Middle frontal gyrus (tissue), 1 donor: ENCODE data around the gene FRK.
"Not testable (repeated sequence)": the region's sequence is repeated elsewhere in the genome, so short reads cannot be mapped to it uniquely, and the experiment has no call there.

ENCODE experiments used
- DNase-seq: peaks from one replicate; pipeline ENCODE4 v3.0.0-alpha.2; 2015; ENCODE audit warnings: low spot score; ENCODE audit errors: extremely low spot score

Gene FRK

GRCh38 chr6:115891111-115891669 lies 169.5 kb downstream of the FRK start:
- no peak for DNase-seq

- DNase-seq, result no peak
Observed at GRCh38 chr6:115890238-115890637, 170.5 kb downstream of the FRK start.

- not testable (repeated sequence) for DNase-seq
Observed at GRCh38 chr6:115888687-115889470, 171.8 kb downstream of the FRK start.

- DNase-seq, result no peak
Observed at GRCh38 chr6:115887891-115888290, 172.8 kb downstream of the FRK start.

- no peak for DNase-seq
Observed at GRCh38 chr6:115885636-115886366, 174.9 kb downstream of the FRK start.

- no peak for DNase-seq
Observed at GRCh38 chr6:115882771-115883170, 177.9 kb downstream of the FRK start.

GRCh38 chr6:115882174-115882573 lies 178.5 kb downstream of the FRK start:
- DNase-seq, result no peak
